Fibroblast of villous mesenchyme (primary cell): ENCODE results near the gene SRP14. TPM values are rescaled to one million over a fixed set of nuclear protein-coding genes. Genes with fewer than 3 reads are reported as not detected.
"Not testable (repeated sequence)": the region's sequence is repeated elsewhere in the genome, so short reads cannot be mapped to it uniquely, and the experiment has no call there.

ENCODE experiments used
- DNase-seq: peaks from one replicate; pipeline ENCODE4 v3.0.0-alpha.2; 2010; ENCODE audit warnings: low read depth
- H3K4me3 ChIP-seq: 2 replicates; pipeline ENCODE4 v1.5.1; 2011; ENCODE audit warnings: low read depth, mild to moderate bottlenecking, low read length
- total RNA-seq: library from RNA; depleted of rRNA; stranded (reverse); fragments of >200 nt; gene quantifications from 2 replicates; pipeline ENCODE4 v1.2.3, GENCODE V29; 2012
- TF ChIP-seq, protein P1 (sequence below): IDR thresholded peaks from 2 replicates; pipeline ENCODE4 v1.5.1; 2012; ENCODE audit warnings: low read depth, mild to moderate bottlenecking, low read length; ENCODE audit not compliant: insufficient read depth

The SRP14 gene
- total RNA-seq, 1 donor: 93.3 TPM

DNA sequence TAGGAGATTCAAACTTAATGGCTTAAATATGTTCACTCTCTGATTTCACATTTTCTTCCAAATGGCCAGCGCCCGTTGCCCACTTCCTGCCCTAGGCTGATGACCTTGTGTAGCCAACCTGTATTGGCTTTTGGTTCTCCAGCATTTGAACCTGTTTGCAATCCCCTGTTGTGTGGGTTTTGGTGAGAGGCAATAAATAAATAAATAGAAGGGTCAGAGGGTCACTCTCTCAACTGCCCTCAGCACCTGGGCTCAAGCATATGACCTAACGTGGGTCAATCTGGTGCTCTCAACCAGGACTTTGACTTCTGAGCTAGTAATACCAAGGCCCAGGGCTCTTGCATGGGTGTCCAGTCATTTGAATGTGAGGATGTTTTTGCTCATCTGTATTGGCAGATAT, 1.8 kb upstream of the SRP14 start:
- DNase-seq: no peak
- TF ChIP-seq, protein P1, sequence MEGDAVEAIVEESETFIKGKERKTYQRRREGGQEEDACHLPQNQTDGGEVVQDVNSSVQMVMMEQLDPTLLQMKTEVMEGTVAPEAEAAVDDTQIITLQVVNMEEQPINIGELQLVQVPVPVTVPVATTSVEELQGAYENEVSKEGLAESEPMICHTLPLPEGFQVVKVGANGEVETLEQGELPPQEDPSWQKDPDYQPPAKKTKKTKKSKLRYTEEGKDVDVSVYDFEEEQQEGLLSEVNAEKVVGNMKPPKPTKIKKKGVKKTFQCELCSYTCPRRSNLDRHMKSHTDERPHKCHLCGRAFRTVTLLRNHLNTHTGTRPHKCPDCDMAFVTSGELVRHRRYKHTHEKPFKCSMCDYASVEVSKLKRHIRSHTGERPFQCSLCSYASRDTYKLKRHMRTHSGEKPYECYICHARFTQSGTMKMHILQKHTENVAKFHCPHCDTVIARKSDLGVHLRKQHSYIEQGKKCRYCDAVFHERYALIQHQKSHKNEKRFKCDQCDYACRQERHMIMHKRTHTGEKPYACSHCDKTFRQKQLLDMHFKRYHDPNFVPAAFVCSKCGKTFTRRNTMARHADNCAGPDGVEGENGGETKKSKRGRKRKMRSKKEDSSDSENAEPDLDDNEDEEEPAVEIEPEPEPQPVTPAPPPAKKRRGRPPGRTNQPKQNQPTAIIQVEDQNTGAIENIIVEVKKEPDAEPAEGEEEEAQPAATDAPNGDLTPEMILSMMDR: no peak
- no peak overlapping the region for H3K4me3 ChIP-seq

DNA sequence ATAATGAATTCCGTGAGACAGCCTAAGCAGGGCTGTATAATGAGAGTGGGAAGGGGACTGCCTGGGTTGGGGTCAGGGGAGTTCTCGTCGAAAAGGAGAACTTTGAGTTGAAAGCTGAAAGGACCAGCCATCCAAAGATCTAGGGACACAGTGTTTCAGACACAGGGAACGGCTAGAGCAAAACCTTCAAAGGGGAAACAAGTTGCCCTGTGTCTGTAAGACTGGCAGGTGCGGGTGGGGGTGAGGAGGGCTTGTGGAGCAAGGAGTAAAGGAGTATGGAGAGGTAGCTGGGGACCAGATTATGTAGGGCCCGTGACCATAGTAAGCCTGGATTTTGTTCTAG, 1.3 kb upstream of the SRP14 start:
- DNase-seq: no peak
- H3K4me3 ChIP-seq: no peak overlapping the region
- TF ChIP-seq, protein P1: no peak

DNA sequence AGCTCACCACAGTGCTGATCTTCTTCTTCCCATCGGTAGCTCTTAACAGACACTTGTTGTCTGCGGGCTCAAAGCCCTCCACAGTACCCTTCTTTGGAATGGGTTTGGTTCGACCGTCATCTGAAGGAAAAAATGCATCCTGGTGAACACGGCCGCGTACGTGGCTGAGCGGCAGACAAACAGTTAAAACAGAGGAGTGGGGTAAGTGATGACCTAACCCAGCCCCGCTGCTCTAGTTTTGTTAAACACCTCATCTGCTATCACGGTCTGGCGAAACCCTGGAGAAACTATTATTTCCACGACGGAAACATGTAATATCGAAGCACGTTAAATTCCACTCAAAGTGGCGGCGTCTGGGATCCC, 725 bp downstream of the SRP14 start:
- H3K4me3 ChIP-seq: peak overlapping the region; percentile 97
- peak; percentile 60 for DNase-seq
- TF ChIP-seq, protein P1: no peak

DNA sequence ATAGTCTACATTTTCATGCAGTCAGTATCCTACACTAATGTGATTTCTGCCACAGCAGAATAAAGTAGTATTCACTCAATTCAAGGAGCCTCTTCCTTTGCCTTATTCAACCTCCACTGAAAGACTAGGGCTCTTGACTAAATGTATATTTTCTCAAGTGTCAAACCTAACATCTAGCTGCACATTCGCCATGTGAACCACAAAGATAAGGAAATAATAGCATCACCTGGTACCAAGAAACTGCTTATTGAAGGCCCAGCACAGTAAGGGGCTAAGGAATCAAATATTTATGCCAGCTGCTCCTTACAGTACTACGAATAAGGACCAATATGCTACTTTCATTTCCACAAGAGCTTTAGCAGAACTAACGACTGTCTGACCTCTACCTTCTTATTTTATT, 1.3 kb downstream of the SRP14 start:
- TF ChIP-seq, protein P1: no peak
- no peak for DNase-seq
- H3K4me3 ChIP-seq: peak overlapping the region; percentile 97

DNA sequence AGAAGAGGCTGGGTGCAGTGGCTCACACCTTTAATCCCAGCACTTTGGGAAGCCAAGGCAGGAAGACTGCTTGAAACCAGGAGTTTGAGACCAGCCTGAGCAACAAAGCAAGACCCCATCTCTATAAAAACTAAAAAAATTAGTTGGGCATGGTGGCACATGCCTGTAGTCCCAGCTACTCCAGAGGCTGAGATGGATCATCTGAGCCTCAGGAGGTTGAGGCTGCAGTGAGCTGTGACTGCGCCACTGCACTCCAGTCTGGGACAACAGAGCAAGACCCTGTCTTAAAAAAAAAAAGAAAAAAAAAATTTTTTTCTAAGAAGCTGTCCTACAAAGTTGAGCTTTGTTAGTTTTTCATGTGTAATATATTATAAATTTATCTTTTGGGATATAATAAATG, 3.8 kb downstream of the SRP14 start:
- not testable (repeated sequence) for DNase-seq

DNA sequence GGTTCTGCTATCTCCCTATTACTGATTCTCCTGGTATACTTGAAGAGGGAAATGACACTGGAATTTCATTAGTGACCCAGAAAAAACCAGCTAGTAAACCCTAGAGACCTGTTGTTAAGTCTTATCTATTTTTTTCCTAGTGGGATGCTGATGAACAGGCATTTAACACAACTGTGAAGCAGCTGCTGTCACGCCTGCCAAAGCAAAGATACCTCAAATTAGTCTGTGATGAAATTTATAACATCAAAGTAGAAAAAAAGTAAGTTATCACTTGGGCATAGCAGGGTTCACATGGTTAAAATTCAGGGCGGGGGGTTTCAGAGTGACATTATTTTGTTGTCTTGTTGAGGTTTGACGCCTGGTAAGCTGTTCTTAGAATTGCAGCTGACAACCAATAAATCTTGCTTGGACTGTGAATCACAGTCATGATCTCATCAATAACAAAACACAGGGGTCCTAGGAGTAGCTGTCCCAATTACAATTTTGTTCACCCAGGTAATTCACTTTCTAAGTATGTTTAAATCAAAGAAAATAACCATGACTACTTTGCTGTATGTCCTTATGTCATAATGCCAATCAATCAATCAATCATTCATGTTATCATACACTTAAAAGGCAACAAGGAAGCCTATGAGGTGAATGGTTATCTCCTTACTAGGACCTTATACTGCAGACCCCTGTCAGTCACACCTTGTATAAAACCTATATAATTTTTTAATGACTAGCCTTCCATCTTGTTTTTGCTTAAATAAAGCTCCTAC, 4.6 kb downstream of the SRP14 start:
- TF ChIP-seq, protein P1: no peak

More for the DNA sequence above, 3.8 kb downstream of the SRP14 start:
- H3K4me3 ChIP-seq: not testable (repeated sequence)

DNA sequence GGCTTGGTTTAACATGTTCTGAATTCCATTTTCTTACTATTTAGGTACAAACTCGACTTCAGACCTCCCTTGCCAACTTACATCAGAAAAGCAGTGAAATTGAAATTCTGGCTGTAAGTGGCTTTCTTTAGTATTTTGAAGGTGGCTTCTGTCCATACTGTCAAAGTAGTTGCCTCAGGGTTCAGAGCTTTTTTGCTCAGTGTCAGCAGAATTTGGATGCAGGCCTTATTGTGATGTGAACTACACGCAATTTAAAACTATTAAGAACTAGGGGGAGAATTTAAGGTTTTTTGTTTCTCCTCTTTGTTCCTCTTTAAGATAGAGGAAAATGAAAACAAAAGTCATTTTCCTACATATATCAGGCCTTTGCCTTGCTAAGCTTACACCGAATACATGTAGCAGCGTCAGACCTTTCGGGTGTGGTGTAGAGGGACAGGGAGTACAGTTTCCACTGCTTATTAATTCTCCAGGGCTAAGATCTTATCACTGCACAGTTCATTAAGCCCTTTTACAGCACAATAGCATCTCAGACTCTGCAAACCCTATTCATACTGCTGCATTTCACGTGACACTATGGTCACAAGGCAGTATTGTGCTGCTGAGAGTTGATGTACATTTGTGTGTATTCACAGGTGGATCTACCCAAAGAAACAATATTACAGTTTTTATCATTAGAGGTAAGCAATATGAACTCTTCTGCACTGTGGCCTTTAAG, 6.7 kb downstream of the SRP14 start:
- no peak for DNase-seq
- TF ChIP-seq, protein P1: no peak
- H3K4me3 ChIP-seq: no peak overlapping the region

More for the DNA sequence above, 4.6 kb downstream of the SRP14 start:
- DNase-seq: no peak
- no peak overlapping the region for H3K4me3 ChIP-seq
